ENCODE results near the gene SLC9C2.
A peak's percentile ranks its signal among the peaks of the same experiment; 100 is the strongest.
"Not testable (repeated sequence)": the region's sequence is repeated elsewhere in the genome, so short reads cannot be mapped to it uniquely, and the experiment has no call there.

SLC9C2 gene

GRCh38 chr1:173476665-173477285 is 126.1 kb downstream of the SLC9C2 start:
- ChIA-PET CTCF (interaction anchor here (0.8 to 2.6 kb wide), 7 partner anchors 9 to 735 kb away, joined by 3 to 32 read pairs (median 3); no protein-coding TSS in a partner anchor), POLR2A (interaction anchor here (0.9 to 1.2 kb wide), 3 partner anchors 9 to 220 kb away, joined by 3 to 5 read pairs (median 4); no protein-coding TSS in a partner anchor)
- DNase-seq (ENCODE audit: low read depth, low spot score) = peak; percentile 31
- peak overlapping the region; percentile 90 for H3K4me3 ChIP-seq (ENCODE audit: low read depth, low read length)
- TF ChIP-seq, protein P1, sequence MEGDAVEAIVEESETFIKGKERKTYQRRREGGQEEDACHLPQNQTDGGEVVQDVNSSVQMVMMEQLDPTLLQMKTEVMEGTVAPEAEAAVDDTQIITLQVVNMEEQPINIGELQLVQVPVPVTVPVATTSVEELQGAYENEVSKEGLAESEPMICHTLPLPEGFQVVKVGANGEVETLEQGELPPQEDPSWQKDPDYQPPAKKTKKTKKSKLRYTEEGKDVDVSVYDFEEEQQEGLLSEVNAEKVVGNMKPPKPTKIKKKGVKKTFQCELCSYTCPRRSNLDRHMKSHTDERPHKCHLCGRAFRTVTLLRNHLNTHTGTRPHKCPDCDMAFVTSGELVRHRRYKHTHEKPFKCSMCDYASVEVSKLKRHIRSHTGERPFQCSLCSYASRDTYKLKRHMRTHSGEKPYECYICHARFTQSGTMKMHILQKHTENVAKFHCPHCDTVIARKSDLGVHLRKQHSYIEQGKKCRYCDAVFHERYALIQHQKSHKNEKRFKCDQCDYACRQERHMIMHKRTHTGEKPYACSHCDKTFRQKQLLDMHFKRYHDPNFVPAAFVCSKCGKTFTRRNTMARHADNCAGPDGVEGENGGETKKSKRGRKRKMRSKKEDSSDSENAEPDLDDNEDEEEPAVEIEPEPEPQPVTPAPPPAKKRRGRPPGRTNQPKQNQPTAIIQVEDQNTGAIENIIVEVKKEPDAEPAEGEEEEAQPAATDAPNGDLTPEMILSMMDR (IDR thresholded peaks at IDR 0.05; ENCODE audit: insufficient read depth, low read length, missing control alignments) = no peak

DNA sequence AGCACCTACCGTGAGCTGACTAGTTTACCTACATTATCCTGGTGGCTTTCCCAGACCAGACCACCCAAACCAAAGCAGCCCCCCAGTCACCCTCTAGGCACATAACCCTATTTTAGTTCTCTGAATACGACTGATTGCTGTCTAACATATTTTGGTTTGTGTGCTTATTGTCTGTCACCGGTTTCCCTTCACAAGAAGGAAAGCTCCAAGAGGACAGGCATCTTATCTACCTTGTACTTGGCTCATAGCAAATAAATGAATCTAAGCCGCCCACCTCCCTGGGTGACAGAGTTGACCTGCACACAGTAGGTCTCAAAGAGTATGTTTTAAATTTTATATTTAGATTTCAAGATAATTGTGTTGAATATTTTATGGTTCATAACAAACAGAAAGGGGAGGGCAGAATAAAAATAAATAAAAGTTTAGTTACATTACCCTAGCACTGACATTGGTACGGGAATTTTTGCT is 126.6 kb downstream of the SLC9C2 start:
- DNase-seq (ENCODE audit: low read depth, low spot score) = no peak
- CTCF ChIA-PET = interaction anchor here (0.8 to 2.6 kb wide), 10 partner anchors 9 to 734 kb away, joined by 3 to 32 read pairs (median 3); partner anchors contain the start of gene CENPL
- POLR2A ChIA-PET = interaction anchor here (0.9 to 1.0 kb wide), 2 partner anchors 10 to 47 kb away, joined by 3 to 5 read pairs; no protein-coding TSS in a partner anchor
- TF ChIP-seq, protein P1 (IDR thresholded peaks at IDR 0.05; ENCODE audit: insufficient read depth, low read length, missing control alignments) = no peak
- H3K4me3 ChIP-seq (ENCODE audit: low read depth, low read length) = peak overlapping the region; percentile 73

GRCh38 chr1:173475564-173476196 is 127.2 kb downstream of the SLC9C2 start:
- H3K4me3 ChIP-seq (ENCODE audit: low read depth, low read length) = peak overlapping the region; percentile 73
- POLR2A ChIA-PET = no interaction called here
- peak; percentile 53 for DNase-seq (ENCODE audit: low read depth, low spot score)
- TF ChIP-seq, protein P1 (IDR thresholded peaks at IDR 0.05; ENCODE audit: insufficient read depth, low read length, missing control alignments) = no peak
- CTCF ChIA-PET = interaction anchor here (1.0 to 2.6 kb wide), 7 partner anchors 36 to 730 kb away, joined by 3 to 32 read pairs (median 3); partner anchors contain the start of gene CENPL

DNA sequence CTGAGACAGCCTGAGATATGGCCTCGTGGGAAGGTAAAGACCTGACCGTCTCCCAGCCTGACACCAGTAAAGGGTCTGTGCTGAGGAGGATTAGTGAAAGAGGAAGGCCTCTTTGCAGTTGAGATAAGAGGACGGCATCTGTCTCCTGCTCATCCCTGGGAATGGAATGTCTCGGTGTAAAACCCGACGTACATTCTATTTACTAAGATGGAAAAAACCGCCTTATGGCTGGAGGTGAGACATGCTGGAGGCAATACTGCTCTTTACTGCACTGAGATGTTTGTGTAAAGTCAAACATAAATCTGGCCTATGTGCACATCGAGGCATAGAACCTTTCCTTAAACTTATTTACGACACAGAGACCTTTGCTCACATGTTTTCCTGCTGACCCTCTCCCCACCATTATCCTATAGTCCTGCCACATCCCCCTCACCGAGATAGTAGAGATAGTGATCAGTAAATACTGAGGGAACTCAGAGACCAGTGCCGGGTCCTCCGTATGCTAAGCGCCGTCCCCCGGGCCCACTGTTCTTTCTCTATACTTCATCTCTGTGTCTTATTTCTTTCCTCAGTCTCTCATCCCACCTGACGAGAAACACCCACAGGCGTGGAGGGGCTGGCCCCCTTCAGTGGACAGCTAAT is 128.0 kb downstream of the SLC9C2 start:
- CTCF ChIA-PET = interaction anchor here (1.0 to 2.6 kb wide), 4 partner anchors 45 to 730 kb away, joined by 3 to 32 read pairs (median 3); partner anchors contain the start of gene CENPL
- DNase-seq (ENCODE audit: low read depth, low spot score); POLR2A ChIA-PET: not testable (repeated sequence)
- H3K4me3 ChIP-seq (ENCODE audit: low read depth, low read length) = peak overlapping the region; percentile 73

DNA sequence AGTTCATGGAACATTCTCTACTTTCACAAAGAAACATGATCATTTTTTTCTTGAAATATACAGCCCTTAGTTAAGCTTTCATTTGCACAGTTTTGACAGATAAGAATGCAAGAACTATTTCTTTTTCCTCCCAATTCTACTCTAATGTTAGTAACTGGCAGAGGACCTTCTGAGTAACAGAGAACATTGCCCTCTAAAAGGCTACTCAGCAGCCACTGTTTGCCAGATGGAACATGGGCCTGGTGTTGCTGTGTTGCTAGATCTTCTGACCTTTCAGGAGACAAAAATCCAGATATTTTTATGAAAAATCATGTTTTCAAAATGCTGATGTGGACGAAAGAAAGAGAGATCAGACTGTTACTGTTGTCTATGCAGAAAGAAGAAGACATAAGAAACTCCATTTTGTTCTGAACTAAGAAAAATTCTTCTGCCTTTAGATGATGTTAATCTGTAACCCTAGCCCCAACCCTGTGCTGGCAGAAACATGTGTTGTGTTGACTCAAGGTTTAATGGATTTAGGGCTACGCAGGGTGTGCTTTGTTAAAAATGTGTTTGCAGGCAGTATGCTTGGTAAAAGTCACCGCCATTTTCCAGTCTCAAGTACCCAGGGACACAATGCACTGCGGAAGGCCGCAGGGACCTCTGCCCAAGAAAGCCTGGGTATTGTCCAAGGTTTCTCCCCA is 128.6 kb downstream of the SLC9C2 start:
- CTCF ChIA-PET = interaction anchor here (1.4 to 2.8 kb wide), 3 partner anchors 11 to 45 kb away, joined by 4 to 14 read pairs (median 10); no protein-coding TSS in a partner anchor
- POLR2A ChIA-PET = interaction anchor here (0.7 kb wide), 1 partner anchor 43 kb away, joined by 4 read pairs; no protein-coding TSS in a partner anchor
- TF ChIP-seq, protein P1 (IDR thresholded peaks at IDR 0.05; ENCODE audit: insufficient read depth, low read length, missing control alignments) = no peak
- no peak for DNase-seq (ENCODE audit: low read depth, low spot score)
- H3K4me3 ChIP-seq (ENCODE audit: low read depth, low read length) = no peak overlapping the region

- H3K4me3 ChIP-seq (ENCODE audit: low read depth, low read length) = no peak overlapping the region
- CTCF ChIA-PET = interaction anchor here (0.9 to 2.8 kb wide), 5 partner anchors 10 to 44 kb away, joined by 3 to 14 read pairs (median 4); no protein-coding TSS in a partner anchor
- DNase-seq (ENCODE audit: low read depth, low spot score) = no peak
- TF ChIP-seq, protein P1 (IDR thresholded peaks at IDR 0.05; ENCODE audit: insufficient read depth, low read length, missing control alignments) = no peak
- POLR2A ChIA-PET = interaction anchor here (0.7 kb wide), 1 partner anchor 43 kb away, joined by 4 read pairs; no protein-coding TSS in a partner anchor
Observed at GRCh38 chr1:173473599-173474011, 129.3 kb downstream of the SLC9C2 start.
